Omental fat pad (tissue), 4 donors: Measurements from ENCODE around the gene ACOT12. TPM values are rescaled to one million over a fixed set of nuclear protein-coding genes. Genes with fewer than 3 reads are reported as not detected.
"Not testable (repeated sequence)": the region's sequence is repeated elsewhere in the genome, so short reads cannot be mapped to it uniquely, and the experiment has no call there.

Experiments
- ATAC-seq: fragments of 150-250 bp; one replicate; pipeline ENCODE4 v1.9.1; 2016; ENCODE audit warnings: mild to moderate bottlenecking, moderate library complexity; ENCODE audit not compliant: low FRiP score
- DNase-seq: peaks from one replicate; pipeline ENCODE4 v3.0.0-alpha.2; 2019; ENCODE audit warnings: low spot score
- CTCF ChIP-seq, 3 donors: fragments of 450-650 bp; IDR thresholded peaks; one replicate each; pipeline ENCODE4 v1.5.1; 2016 to 2017; ENCODE audit warnings: antibody characterized with exemption in 3 of 3, mild to moderate bottlenecking in 3 of 3, moderate library complexity in 2 of 3
- total RNA-seq, 4 donors: library from RNA; depleted of rRNA; stranded (reverse); fragments of >200 nt; gene quantifications; one replicate each; pipeline ENCODE4 v1.1.0, GENCODE V29; 2016

ACOT12 gene
- total RNA-seq, 4 donors from 2014 or later = not detected

GRCh38 chr5:81300921-81301270 is 93.0 kb downstream of the ACOT12 start:
- no peak for DNase-seq
- ATAC-seq = peak; percentile 15
- no peak for TF ChIP-seq CTCF (IDR thresholded peaks at IDR 0.05)

DNA sequence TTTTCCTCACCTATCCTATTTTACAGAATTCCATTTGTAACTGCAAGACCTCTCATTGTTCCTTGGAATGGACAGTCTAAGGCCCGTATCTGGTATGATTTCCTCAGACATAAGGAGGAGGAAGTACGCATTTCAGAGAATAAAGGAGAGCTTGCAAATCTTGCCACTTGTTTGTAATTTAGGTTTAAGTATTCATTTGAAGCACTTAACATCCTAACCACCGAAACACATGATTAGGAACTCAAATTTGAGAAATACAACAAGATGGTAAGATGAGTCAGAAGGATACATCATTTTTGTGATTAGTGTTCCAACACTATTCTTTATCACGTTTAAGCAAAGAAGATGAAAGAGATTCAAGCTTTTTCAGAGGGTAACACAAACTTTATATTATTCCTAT is 96.4 kb downstream of the ACOT12 start:
- DNase-seq (no peak), ATAC-seq (no peak)
- no peak for TF ChIP-seq CTCF (IDR thresholded peaks at IDR 0.05)

DNA sequence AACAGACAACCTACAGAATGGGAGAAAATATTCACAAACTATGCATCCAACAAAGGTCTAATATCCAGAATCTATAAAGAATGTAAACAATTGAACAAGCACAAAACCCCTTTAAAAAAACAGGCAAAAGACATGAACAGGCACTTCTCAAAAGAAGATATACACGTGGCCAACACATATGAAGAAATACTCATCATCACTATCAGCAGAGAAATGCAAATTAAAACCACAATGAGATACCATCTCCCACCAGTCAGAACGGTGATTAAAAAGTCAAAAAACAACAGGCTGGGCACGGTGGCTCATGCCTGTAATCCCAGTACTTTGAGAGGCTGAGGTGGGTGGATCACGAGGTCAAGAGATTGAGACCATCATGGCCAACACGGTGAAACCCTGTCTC is 99.9 kb downstream of the ACOT12 start:
- ATAC-seq = not testable (repeated sequence)

DNA sequence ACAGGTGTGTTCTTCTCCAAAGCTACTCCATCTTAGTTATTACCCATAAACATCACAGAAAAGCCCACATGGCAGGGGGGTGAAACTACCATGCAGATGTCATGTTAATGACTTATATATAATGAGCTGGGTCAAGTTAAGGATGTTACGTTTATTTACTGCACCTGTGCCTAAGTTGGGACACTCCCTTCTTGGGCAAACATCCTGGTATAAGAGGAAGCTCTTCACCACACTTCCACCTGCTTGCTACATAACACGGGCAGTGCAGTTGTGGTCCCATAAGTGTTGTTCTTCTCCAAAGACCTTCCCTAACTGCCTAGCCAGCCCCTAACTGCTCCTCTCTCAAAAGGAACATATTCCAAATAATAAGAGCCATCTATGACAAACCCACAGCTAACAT is 101.8 kb downstream of the ACOT12 start:
- DNase-seq = no peak
- no peak for TF ChIP-seq CTCF (IDR thresholded peaks at IDR 0.05)

More for the DNA sequence above, 99.9 kb downstream of the ACOT12 start:
- not testable (repeated sequence) for DNase-seq

GRCh38 chr5:81290146-81290545 is 103.8 kb downstream of the ACOT12 start:
- no peak for DNase-seq
- ATAC-seq = no peak
- TF ChIP-seq CTCF (IDR thresholded peaks at IDR 0.05) = no peak

More for the DNA sequence above, 101.8 kb downstream of the ACOT12 start:
- no peak for ATAC-seq

GRCh38 chr5:81288021-81288433 is 105.9 kb downstream of the ACOT12 start:
- no peak for TF ChIP-seq CTCF (IDR thresholded peaks at IDR 0.05)
- no peak for ATAC-seq

GRCh38 chr5:81286059-81286617 is 107.8 kb downstream of the ACOT12 start:
- DNase-seq = no peak

More at GRCh38 chr5:81288021-81288433, 105.9 kb downstream of the ACOT12 start:
- DNase-seq = no peak

More at GRCh38 chr5:81286059-81286617, 107.8 kb downstream of the ACOT12 start:
- TF ChIP-seq CTCF (IDR thresholded peaks at IDR 0.05) = no peak
- no peak for ATAC-seq
